Ovary (tissue), 10 donors: Measurements from ENCODE around the gene TNPO1. TPM values are rescaled to one million over a fixed set of nuclear protein-coding genes. Genes with fewer than 3 reads are reported as not detected.
A peak's percentile ranks its signal among the peaks of the same experiment; 100 is the strongest.

Experiments
- DNase-seq, 5 donors: peaks; one replicate each; pipeline ENCODE4 v3.0.0-alpha.2; 2019 to 2020
- H3K27ac ChIP-seq, 2 donors: fragments of 200-600 bp; one replicate each; pipeline versions ENCODE4 v1.5.1 to v1.8.0; 2019 to 2022
- H3K27me3 ChIP-seq: fragments of 200-600 bp; one replicate; pipeline ENCODE4 v1.8.0; 2022
- H3K36me3 ChIP-seq: fragments of 200-600 bp; sonication (generic); one replicate; pipeline ENCODE4 v1.5.1; 2019
- H3K4me1 ChIP-seq: one replicate; pipeline ENCODE4 v1.8.1; 2013; ENCODE audit warnings: mild to moderate bottlenecking, moderate library complexity; ENCODE audit not compliant: insufficient read depth
- H3K4me3 ChIP-seq: fragments of 200-600 bp; sonication (generic); one replicate; pipeline ENCODE4 v1.5.1; 2017
- H3K9me3 ChIP-seq, 2 donors: fragments of 200-600 bp in 1 of 2; sonication (generic) in 1 of 2; one replicate each; pipeline versions ENCODE4 v1.5.1 to v1.8.1; 2013 to 2019; ENCODE audit warnings: mild to moderate bottlenecking in 1 of 2, moderate library complexity in 1 of 2
- CTCF ChIP-seq, 3 donors: fragments of 450-650 bp in 2 of 3; fragments of 200-600 bp in 1 of 3; IDR thresholded peaks; one replicate each; pipeline versions ENCODE4 v1.5.1 to v1.8.0; 2016 to 2022; ENCODE audit warnings: antibody characterized with exemption in 3 of 3, mild to moderate bottlenecking in 1 of 3
- EP300 ChIP-seq: sonication (generic); formaldehyde crosslinking; IDR thresholded peaks from one replicate; pipeline ENCODE4 v1.6.1; 2017; ENCODE audit warnings: antibody characterized with exemption
- POLR2A ChIP-seq: fragments of 450-650 bp; IDR thresholded peaks from one replicate; pipeline ENCODE4 v1.6.1; 2017; ENCODE audit warnings: antibody characterized with exemption, mild to moderate bottlenecking, moderate library complexity
- WGBS, 3 donors: extraction: QIAGEN DNeasy Blood & Tissue Kit in 1 of 3; methylation state at CpG; one replicate each; pipeline versions ENCODE4 v1.1.5 to v1.1.7; 2013 to 2017; 5-methylcytosine and 5-hydroxymethylcytosine counted together
- intact Hi-C, 4 donors: fragments of 100-400 bp; cut with DNase I; formaldehyde crosslinking; loops; one replicate each; pipeline versions ENCODE4 v1.11.0 to v1.15.1; 2022 to 2023
- long read RNA-seq, 3 donors: library from polyadenylated mRNA in 2 of 3; unstranded in 2 of 3; transcript quantifications; one replicate each; pipeline ENCODE4 v2.0.0 and lab custom pipeline, GENCODE V29; 2021 to 2026
- polyA plus RNA-seq, 2 donors: library from polyadenylated mRNA; stranded (reverse); fragments of 200-250 nt in 1 of 2; fragments of 350-450 nt in 1 of 2; fragmentation: Illumina TruSeq in 1 of 2; extraction: RNeasy Lipid Tissue Mini Kit (QIAGEN cat#74804) in 1 of 2; gene quantifications; one replicate each; pipeline ENCODE4 v1.2.3, GENCODE V29; 2013 to 2014
- total RNA-seq, 7 donors: library from RNA; depleted of rRNA in 2 of 7; stranded (reverse); fragments of >200 nt in 2 of 7; fragmentation: NEBNext Ultra II Directional in 3 of 7; extraction: Animal tissue kit (Norgen Biotek cat#: 25700) in 3 of 7; gene quantifications; one replicate each; pipeline versions ENCODE4 v1.1.0 to v1.2.4, GENCODE V29; 2016 to 2023
- donor health status: DM: no; HTN: no; CAD: no; lungs with moderate emphysema.
- donor health status: DM: no; HTN: no; CAD: no.
- donor health status: Bipolar disorder and iron deficiency.
- donor health status: DM: yes; HTN: yes; CAD: no.
- donor health status: DM: no; HTN: no; CAD: no.
- donor health status: DM: yes; HTN: yes; CAD: no.

Gene TNPO1
- total RNA-seq = 10 to 100 TPM; 48.6 to 99.3 (median 77.8) TPM
- 10 to 100 TPM; 14.9 to 44.2 TPM for polyA plus RNA-seq
- long read RNA-seq, donor 1, full-length matches to known transcripts = 115 of 162 reads
- long read RNA-seq, donor 1, partial matches to known transcripts = 23 of 162 reads
- long read RNA-seq, donor 1, other reads (novel, unspliced or antisense) = 24 of 162 reads
- long read RNA-seq, donor 2, full-length matches to known transcripts = 12 of 12 reads
- long read RNA-seq, donor 2, partial matches to known transcripts = 0 of 12 reads
- long read RNA-seq, donor 2, other reads (novel, unspliced or antisense) = 0 of 12 reads
- long read RNA-seq, donor 3, full-length matches to known transcripts = 7 of 21 reads
- long read RNA-seq, donor 3, partial matches to known transcripts = 5 of 21 reads
- long read RNA-seq, donor 3, other reads (novel, unspliced or antisense) = 9 of 21 reads

- no peaks in the 10 kb centered on the region for H3K9me3 ChIP-seq
- 0% methylated on average over 58 to 93 of the region's 93 CpGs for WGBS, 3 donors
- no peaks in the 10 kb centered on the region for H3K4me1 ChIP-seq
- DNase-seq = peak; percentile 93 to 98 (median 95)
- intact Hi-C loops = loop anchor here in 1 of 4 donors (2.0 to 10.0 kb wide), 2 partner anchors 32 to 138 kb away; partner anchors contain the start of gene FCHO2
- H3K4me3 ChIP-seq = peak within 1 kb of the TSS; percentile 78
- no peaks in the 10 kb centered on the region for H3K36me3 ChIP-seq
- TF ChIP-seq POLR2A (peak; percentile 86), EP300 (no peak), CTCF (IDR thresholded peaks at IDR 0.05) (peak in 1 of 3 donors; percentile 7)
- H3K27ac ChIP-seq = peak within 1 kb of the TSS; percentile 89 to 93
- no peaks in the 10 kb centered on the region for H3K27me3 ChIP-seq
Observed at GRCh38 chr5:72816284-72817075, at the start of gene TNPO1. Gene TNPO1, plus strand, starts transcription at chr5:72816661. Its CDS starts 77 bp downstream, at chr5:72816738.

- Histone ChIP-seq H3K4me3 (no peak overlapping the region), H3K4me1 (no peaks in the 10 kb centered on the region), H3K9me3 (no peaks in the 10 kb centered on the region), H3K36me3 (no peaks in the 10 kb centered on the region), H3K27me3 (no peaks in the 10 kb centered on the region), H3K27ac (no peak overlapping the region)
- intact Hi-C loops = no loop called here
- TF ChIP-seq POLR2A (no peak), CTCF (IDR thresholded peaks at IDR 0.05) (no peak), EP300 (no peak)
- 51 to 63% (median 56%) methylated on average over 7 of the region's 7 CpGs for WGBS, 3 donors
- no peak for DNase-seq
Observed at GRCh38 chr5:72767289-72768010, 49.0 kb upstream of the TNPO1 start.

GRCh38 chr5:72770266-72770665 is 46.2 kb upstream of the TNPO1 start:
- H3K4me1 ChIP-seq = no peaks in the 10 kb centered on the region
- H3K36me3 ChIP-seq = no peaks in the 10 kb centered on the region
- no peak overlapping the region for H3K4me3 ChIP-seq
- H3K9me3 ChIP-seq = no peaks in the 10 kb centered on the region
- no peak for TF ChIP-seq CTCF (IDR thresholded peaks at IDR 0.05)
- TF ChIP-seq EP300 = no peak
- TF ChIP-seq POLR2A = no peak
- intact Hi-C loops = no loop called here
- WGBS, 3 donors = 95 to 97% (median 97%) methylated on average over 4 of the region's 4 CpGs
- no peak for DNase-seq
- no peak overlapping the region for H3K27ac ChIP-seq
- H3K27me3 ChIP-seq = no peaks in the 10 kb centered on the region

- 88 to 98% (median 93%) methylated on average over 1 of the region's 1 CpG for WGBS, 3 donors
- TF ChIP-seq POLR2A = no peak
- no peak for TF ChIP-seq EP300
- no peak for TF ChIP-seq CTCF (IDR thresholded peaks at IDR 0.05)
Observed at GRCh38 chr5:72776684-72777083, 39.8 kb upstream of the TNPO1 start.

More at GRCh38 chr5:72776684-72777083, 39.8 kb upstream of the TNPO1 start:
- DNase-seq = no peak
- Histone ChIP-seq H3K36me3 (no peaks in the 10 kb centered on the region), H3K9me3 (no peaks in the 10 kb centered on the region), H3K4me1 (no peaks in the 10 kb centered on the region), H3K4me3 (no peak overlapping the region), H3K27me3 (no peaks in the 10 kb centered on the region), H3K27ac (no peak overlapping the region)
- intact Hi-C loops = no loop called here
